ENCODE data around the gene LFNG.

GRCh38 chr7:2521341-2521745 lies 1.8 kb downstream of the LFNG start:
- TF ChIP-seq MAX (IDR thresholded peaks at IDR 0.05) (no peak), CTCF (IDR thresholded peaks at IDR 0.05) (no peak), POLR2A (IDR thresholded peaks at IDR 0.05; ENCODE audit: low read length) (no peak), USF2 (IDR thresholded peaks at IDR 0.05) (no peak)
